K562 (cell line): Measurements from ENCODE around the gene COX6A2. TPM values are rescaled to one million over a fixed set of nuclear protein-coding genes. Genes with fewer than 3 reads are reported as not detected.

Experiments used
- C11orf30 ChIP-seq: fragments of 450-650 bp; IDR thresholded peaks from 2 replicates; pipeline ENCODE4 v1.6.1; 2016; ENCODE audit warnings: low read depth, mild to moderate bottlenecking
- CBFB ChIP-seq: sonication (generic); formaldehyde crosslinking; IDR thresholded peaks from 2 replicates; pipeline ENCODE4 v1.4.0; 2020; ENCODE audit warnings: mild to moderate bottlenecking, missing genetic modification reagents
- NFXL1 ChIP-seq: fragments of 450-650 bp; formaldehyde crosslinking; IDR thresholded peaks from 2 replicates; pipeline ENCODE4 v1.4.0; 2021; ENCODE audit warnings: mild to moderate bottlenecking
- NUFIP1 ChIP-seq: fragments of 450-650 bp; IDR thresholded peaks from 2 replicates; pipeline ENCODE4 v1.6.1; 2018; ENCODE audit not compliant: partially characterized antibody
- POLR2H ChIP-seq: IDR thresholded peaks from 2 replicates; pipeline ENCODE4 v1.6.1; 2016; ENCODE audit warnings: missing genetic modification characterization, low read depth, mild to moderate bottlenecking, control low read depth, missing compliant biosample characterization, moderate library complexity
- RHOXF2B ChIP-seq: fragments of 250-450 bp; sonication (Bioruptor Pico); conservative IDR thresholded peaks from 2 replicates; pipeline ENCODE4 v1.5.1; 2021
- TAF15 ChIP-seq: fragments of 200-400 bp; formaldehyde crosslinking; IDR thresholded peaks from 2 replicates; pipeline ENCODE4 v1.6.1; 2017; ENCODE audit warnings: mild to moderate bottlenecking, low read depth, low read length, moderate library complexity
- ZBTB1 ChIP-seq: sonication (generic); formaldehyde crosslinking; IDR thresholded peaks from 2 replicates; pipeline ENCODE4 v1.8.1; 2023; ENCODE audit warnings: missing genetic modification reagents, low read depth, mild to moderate bottlenecking, borderline replicate concordance
- ZFP36 ChIP-seq: fragments of 150-350 bp; IDR thresholded peaks from 2 replicates; pipeline ENCODE4 v1.6.1; 2018; ENCODE audit warnings: low read length, low read depth; ENCODE audit not compliant: partially characterized antibody
- ZNF311 ChIP-seq: fragments of 250-450 bp; sonication (Bioruptor Pico); IDR thresholded peaks from 2 replicates; pipeline ENCODE4 v1.4.0; 2020; ENCODE audit warnings: mild to moderate bottlenecking, moderate library complexity
- ZNF354B ChIP-seq: fragments of 250-450 bp; sonication (Bioruptor Pico); IDR thresholded peaks from 2 replicates; pipeline ENCODE4 v1.4.0; 2020
- ZZZ3 ChIP-seq: fragments of 450-650 bp; IDR thresholded peaks from 2 replicates; pipeline ENCODE4 v1.6.1; 2016; ENCODE audit warnings: antibody characterized with exemption, mild to moderate bottlenecking, moderate library complexity
- polyA plus RNA-seq, 8 experiments: library from polyadenylated mRNA; depleted of rRNA in 4 of 8; stranded (reverse) in 5 of 8; unstranded in 3 of 8; fragments of >200 nt; fragmentation: Nextera tagmentation in 2 of 8; fragmentation: Illumina TruSeq in 1 of 8; extraction: Ambion mirVana in 2 of 8; extraction: Trizol in 1 of 8; gene quantifications; 2 replicates each; pipeline versions ENCODE4 v1.2.1 to v1.2.3, GENCODE V29; 2011 to 2014; ENCODE audit warnings: inconsistent platforms in 1 of 8, missing spikeins in 1 of 8
- total RNA-seq, 7 experiments: library from RNA; depleted of rRNA in 6 of 7; stranded (reverse); fragments of >200 nt in 6 of 7; fragmentation: Illumina TruSeq in 2 of 7; extraction: Trizol in 2 of 7; gene quantifications; 2 replicates each; pipeline versions ENCODE4 v1.2.1 to v1.2.3, GENCODE V29; 2011 to 2021; ENCODE audit warnings: low replicate concordance in 1 of 7
- TF ChIP-seq, protein P1 (sequence below): fragments of 250-450 bp; sonication (Bioruptor Pico); IDR thresholded peaks from 2 replicates; pipeline ENCODE4 v1.8.0; 2022; ENCODE audit warnings: inconsistent platforms
- TF ChIP-seq, protein P2 (sequence below): fragments of 450-650 bp; formaldehyde crosslinking; IDR thresholded peaks from 2 replicates; pipeline ENCODE4 v1.4.0; 2022; ENCODE audit warnings: missing genetic modification characterization
- TF ChIP-seq, protein P3 (sequence below): sonication (generic); formaldehyde crosslinking; IDR thresholded peaks from 2 replicates; pipeline ENCODE4 v1.8.1; 2023; ENCODE audit warnings: missing genetic modification reagents, mild to moderate bottlenecking, borderline replicate concordance
- TF ChIP-seq, protein P4 (sequence below): sonication (generic); formaldehyde crosslinking; IDR thresholded peaks from 2 replicates; pipeline ENCODE4 v1.8.1; 2023; ENCODE audit warnings: mild to moderate bottlenecking, missing genetic modification reagents, moderate library complexity

Gene COX6A2
- total and polyA plus RNA-seq, 9 of the 15 experiments (the other 6 are each of a cell fraction or from before 2014, with no cell fraction given), result not detected

DNA sequence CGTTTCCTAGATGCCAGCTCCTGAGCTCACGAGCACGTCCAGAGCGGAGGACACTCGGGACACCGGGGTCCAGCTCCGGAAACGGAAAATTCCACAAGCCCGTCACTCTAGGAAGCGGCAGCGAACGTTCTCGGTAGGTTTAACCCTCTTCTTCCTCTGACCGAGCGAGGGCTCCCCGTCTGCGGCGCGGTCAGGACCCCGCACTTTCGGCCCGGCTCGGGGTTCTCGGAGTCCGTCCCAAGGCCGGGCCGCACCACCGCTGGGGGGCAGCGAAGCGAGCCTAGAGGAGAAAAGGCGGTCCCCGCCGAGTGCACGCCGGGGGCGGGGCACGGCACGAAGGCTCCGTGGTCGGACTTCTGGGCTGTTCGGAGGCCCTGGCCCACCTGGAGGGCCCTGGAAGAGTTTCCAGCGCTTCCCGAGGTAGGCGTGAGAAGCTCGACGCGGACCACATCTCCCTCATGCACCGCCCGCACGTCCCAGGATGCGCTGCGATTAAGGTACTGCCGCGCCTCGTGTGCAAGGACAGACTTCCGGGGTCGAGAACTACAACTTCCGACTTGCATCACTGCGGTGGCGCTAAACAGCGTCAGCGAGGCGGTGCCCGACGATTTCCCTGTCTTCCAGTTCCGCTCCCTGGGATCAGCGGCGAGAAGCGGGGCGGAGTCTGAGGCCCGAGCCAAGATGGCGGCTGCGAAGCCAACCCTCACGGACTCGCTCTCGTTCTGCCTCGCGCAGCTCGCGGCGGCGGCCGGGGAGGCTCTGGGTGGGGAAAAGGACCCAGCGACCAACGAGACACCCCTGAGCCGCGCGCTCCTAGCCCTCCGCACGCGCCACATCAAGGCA is 30.9 kb upstream of the COX6A2 start, which contains the start of gene ARMC5 (continued):
- TF ChIP-seq, protein P1, sequence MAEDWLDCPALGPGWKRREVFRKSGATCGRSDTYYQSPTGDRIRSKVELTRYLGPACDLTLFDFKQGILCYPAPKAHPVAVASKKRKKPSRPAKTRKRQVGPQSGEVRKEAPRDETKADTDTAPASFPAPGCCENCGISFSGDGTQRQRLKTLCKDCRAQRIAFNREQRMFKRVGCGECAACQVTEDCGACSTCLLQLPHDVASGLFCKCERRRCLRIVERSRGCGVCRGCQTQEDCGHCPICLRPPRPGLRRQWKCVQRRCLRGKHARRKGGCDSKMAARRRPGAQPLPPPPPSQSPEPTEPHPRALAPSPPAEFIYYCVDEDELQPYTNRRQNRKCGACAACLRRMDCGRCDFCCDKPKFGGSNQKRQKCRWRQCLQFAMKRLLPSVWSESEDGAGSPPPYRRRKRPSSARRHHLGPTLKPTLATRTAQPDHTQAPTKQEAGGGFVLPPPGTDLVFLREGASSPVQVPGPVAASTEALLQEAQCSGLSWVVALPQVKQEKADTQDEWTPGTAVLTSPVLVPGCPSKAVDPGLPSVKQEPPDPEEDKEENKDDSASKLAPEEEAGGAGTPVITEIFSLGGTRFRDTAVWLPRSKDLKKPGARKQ (CRISPR knock-in tag), result no peak
- TF ChIP-seq ZFP36 (no peak), CBFB (CRISPR knock-in tag) (0 out of 2 replicates have a peak, but pooled peaks have one; percentile 85), ZZZ3 (no peak), C11orf30 (peak; percentile 76), ZNF311 (CRISPR knock-in tag) (0 out of 2 replicates have a peak, but pooled peaks have one; percentile 15), POLR2H (tag) (peak; percentile 90), ZNF354B (CRISPR knock-in tag) (peak; percentile 22; the same call in 1 of the 2 replicates), RHOXF2B (CRISPR knock-in tag) (0 out of 2 replicates have a peak, but pooled peaks have one; percentile 47), NUFIP1 (no peak), NFXL1 (CRISPR knock-in tag) (no peak), TAF15 (no peak), ZBTB1 (CRISPR knock-in tag) (no peak)
- TF ChIP-seq, protein P2, sequence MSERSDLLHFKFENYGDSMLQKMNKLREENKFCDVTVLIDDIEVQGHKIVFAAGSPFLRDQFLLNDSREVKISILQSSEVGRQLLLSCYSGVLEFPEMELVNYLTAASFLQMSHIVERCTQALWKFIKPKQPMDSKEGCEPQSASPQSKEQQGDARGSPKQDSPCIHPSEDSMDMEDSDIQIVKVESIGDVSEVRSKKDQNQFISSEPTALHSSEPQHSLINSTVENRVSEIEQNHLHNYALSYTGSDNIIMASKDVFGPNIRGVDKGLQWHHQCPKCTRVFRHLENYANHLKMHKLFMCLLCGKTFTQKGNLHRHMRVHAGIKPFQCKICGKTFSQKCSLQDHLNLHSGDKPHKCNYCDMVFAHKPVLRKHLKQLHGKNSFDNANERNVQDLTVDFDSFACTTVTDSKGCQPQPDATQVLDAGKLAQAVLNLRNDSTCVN, result peak; percentile 77; the same call in 1 of the 2 replicates
- TF ChIP-seq, protein P3, sequence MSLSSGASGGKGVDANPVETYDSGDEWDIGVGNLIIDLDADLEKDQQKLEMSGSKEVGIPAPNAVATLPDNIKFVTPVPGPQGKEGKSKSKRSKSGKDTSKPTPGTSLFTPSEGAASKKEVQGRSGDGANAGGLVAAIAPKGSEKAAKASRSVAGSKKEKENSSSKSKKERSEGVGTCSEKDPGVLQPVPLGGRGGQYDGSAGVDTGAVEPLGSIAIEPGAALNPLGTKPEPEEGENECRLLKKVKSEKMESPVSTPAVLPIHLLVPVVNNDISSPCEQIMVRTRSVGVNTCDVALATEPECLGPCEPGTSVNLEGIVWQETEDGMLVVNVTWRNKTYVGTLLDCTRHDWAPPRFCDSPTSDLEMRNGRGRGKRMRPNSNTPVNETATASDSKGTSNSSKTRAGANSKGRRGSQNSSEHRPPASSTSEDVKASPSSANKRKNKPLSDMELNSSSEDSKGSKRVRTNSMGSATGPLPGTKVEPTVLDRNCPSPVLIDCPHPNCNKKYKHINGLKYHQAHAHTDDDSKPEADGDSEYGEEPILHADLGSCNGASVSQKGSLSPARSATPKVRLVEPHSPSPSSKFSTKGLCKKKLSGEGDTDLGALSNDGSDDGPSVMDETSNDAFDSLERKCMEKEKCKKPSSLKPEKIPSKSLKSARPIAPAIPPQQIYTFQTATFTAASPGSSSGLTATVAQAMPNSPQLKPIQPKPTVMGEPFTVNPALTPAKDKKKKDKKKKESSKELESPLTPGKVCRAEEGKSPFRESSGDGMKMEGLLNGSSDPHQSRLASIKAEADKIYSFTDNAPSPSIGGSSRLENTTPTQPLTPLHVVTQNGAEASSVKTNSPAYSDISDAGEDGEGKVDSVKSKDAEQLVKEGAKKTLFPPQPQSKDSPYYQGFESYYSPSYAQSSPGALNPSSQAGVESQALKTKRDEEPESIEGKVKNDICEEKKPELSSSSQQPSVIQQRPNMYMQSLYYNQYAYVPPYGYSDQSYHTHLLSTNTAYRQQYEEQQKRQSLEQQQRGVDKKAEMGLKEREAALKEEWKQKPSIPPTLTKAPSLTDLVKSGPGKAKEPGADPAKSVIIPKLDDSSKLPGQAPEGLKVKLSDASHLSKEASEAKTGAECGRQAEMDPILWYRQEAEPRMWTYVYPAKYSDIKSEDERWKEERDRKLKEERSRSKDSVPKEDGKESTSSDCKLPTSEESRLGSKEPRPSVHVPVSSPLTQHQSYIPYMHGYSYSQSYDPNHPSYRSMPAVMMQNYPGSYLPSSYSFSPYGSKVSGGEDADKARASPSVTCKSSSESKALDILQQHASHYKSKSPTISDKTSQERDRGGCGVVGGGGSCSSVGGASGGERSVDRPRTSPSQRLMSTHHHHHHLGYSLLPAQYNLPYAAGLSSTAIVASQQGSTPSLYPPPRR (CRISPR knock-in tag), result 0 out of 2 replicates have a peak, but pooled peaks have one; percentile 28
- TF ChIP-seq, protein P4, sequence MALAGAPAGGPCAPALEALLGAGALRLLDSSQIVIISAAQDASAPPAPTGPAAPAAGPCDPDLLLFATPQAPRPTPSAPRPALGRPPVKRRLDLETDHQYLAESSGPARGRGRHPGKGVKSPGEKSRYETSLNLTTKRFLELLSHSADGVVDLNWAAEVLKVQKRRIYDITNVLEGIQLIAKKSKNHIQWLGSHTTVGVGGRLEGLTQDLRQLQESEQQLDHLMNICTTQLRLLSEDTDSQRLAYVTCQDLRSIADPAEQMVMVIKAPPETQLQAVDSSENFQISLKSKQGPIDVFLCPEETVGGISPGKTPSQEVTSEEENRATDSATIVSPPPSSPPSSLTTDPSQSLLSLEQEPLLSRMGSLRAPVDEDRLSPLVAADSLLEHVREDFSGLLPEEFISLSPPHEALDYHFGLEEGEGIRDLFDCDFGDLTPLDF (CRISPR knock-in tag), result peak; percentile 85
